ENCODE data around the gene ERLIN1.

DNA sequence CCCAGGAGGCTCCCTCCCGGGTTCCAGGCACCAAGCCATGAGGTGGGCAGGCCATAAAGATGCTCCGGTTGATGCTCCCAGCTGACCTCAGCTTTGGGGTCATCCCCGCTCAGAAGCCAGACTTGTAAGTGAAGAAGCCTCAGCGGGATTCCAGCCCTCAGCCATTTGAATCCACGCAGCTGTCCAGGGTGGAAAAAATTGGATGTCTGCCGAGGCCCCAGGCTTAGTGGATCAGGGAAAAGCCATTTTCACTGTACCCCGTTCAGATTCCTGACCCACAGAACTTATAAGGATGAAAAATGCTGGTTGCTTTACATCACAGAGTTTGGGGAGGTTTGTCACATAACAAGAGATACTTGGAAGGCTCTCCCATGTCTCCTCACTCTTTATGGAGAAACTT, 55.0 kb downstream of the ERLIN1 start:
- TF ChIP-seq POLR2A (IDR thresholded peaks at IDR 0.05; ENCODE audit: low read depth, low read length), result no peak
- no peak for TF ChIP-seq POLR2AphosphoS5 (IDR thresholded peaks at IDR 0.05; ENCODE audit: low read depth, low read length)
- TF ChIP-seq TAF1 (IDR thresholded peaks at IDR 0.05; ENCODE audit: borderline replicate concordance, low read depth, low read length), result no peak
